GM21786 (cell line): ENCODE data around the gene KBTBD7.

Experiments used
- ATAC-seq: cut with Tn5 transposase; IDR thresholded peaks from one replicate; pipeline ENCODE4 v1.9.1; 2021; ENCODE audit not compliant: unreplicated experiment

KBTBD7 gene

DNA sequence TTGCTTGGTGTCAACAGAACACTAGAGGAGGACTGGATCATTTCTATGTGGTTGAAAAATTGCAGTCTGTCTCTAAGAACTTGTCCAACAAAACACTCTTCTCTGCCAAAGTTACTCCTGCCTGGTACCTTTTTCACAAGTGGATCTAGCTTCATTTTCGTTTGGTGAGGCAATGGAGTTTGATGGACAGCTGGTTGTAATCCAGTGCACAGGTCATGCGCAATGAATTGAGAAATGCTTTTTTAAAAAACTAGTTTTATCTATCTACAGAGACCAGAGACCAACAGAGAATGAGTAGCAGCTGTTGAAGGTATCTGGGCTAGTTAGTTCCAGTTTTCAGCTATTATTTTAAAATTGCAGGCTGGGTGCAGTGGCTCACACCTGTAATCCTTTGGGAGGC is 49.8 kb downstream of the KBTBD7 start:
- ATAC-seq = no peak
